ENCODE results near the gene PHF11.

The PHF11 gene

DNA sequence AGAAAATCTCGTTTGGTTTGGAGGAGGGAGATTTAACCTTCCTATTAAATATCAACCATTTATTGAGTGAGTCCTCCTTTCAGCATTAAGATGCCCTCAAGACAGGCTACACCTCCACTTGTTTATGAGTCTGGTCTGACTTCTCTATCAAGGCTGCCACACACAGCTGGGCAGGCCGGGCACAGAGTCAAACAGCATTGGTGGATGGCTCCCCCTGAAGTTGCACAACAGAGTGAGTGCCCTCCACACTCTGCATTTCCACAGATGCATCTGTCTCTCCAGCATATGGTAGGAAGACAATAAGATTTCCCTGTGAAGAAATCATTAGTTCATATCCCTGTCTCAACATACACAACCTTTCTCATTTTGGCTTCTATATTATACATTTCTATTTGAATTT, 31.4 kb downstream of the PHF11 start:
- TF ChIP-seq EZH2 (IDR thresholded peaks at IDR 0.05; ENCODE audit: borderline replicate concordance, low read depth, low read length, severe bottlenecking), result no peak
- TF ChIP-seq, protein P1, sequence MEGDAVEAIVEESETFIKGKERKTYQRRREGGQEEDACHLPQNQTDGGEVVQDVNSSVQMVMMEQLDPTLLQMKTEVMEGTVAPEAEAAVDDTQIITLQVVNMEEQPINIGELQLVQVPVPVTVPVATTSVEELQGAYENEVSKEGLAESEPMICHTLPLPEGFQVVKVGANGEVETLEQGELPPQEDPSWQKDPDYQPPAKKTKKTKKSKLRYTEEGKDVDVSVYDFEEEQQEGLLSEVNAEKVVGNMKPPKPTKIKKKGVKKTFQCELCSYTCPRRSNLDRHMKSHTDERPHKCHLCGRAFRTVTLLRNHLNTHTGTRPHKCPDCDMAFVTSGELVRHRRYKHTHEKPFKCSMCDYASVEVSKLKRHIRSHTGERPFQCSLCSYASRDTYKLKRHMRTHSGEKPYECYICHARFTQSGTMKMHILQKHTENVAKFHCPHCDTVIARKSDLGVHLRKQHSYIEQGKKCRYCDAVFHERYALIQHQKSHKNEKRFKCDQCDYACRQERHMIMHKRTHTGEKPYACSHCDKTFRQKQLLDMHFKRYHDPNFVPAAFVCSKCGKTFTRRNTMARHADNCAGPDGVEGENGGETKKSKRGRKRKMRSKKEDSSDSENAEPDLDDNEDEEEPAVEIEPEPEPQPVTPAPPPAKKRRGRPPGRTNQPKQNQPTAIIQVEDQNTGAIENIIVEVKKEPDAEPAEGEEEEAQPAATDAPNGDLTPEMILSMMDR (IDR thresholded peaks at IDR 0.05; ENCODE audit: borderline replicate concordance, extremely low read depth, low read length, poor library complexity, severe bottlenecking), result no peak
- H3K9me3 ChIP-seq (ENCODE audit: insufficient read depth, low read length, severe bottlenecking), result no peaks in the 10 kb centered on the region
- no peaks in the 10 kb centered on the region for H3K79me2 ChIP-seq (ENCODE audit: insufficient read depth, low read length)
- H3K4me1 ChIP-seq (ENCODE audit: insufficient read depth, low read length), result no peaks in the 10 kb centered on the region
- H4K20me1 ChIP-seq (ENCODE audit: insufficient read depth, low read length), result no peaks in the 10 kb centered on the region
- H2AFZ ChIP-seq (ENCODE audit: low read depth, low read length), result no peak overlapping the region
- no peak overlapping the region for H3K4me3 ChIP-seq (ENCODE audit: low read depth in 1 of 2, low read length in 2 of 2)
- H3K27ac ChIP-seq (ENCODE audit: low read length), result no peak overlapping the region
- no peak overlapping the region for H3K4me2 ChIP-seq (ENCODE audit: insufficient read depth, low read length)
- H3K27me3 ChIP-seq (ENCODE audit: insufficient read depth, low read length, poor library complexity), result no peaks in the 10 kb centered on the region
- ATAC-seq (ENCODE audit: insufficient read depth, low read depth) (0 out of 3 replicates have a peak, but pooled peaks have one; percentile 35), DNase-seq (no peak)
- H3K9ac ChIP-seq (ENCODE audit: low read depth, low read length), result no peak overlapping the region
- peaks cover 58% of the 10 kb centered on the region for H3K36me3 ChIP-seq (ENCODE audit: insufficient read depth, low read length)

DNA sequence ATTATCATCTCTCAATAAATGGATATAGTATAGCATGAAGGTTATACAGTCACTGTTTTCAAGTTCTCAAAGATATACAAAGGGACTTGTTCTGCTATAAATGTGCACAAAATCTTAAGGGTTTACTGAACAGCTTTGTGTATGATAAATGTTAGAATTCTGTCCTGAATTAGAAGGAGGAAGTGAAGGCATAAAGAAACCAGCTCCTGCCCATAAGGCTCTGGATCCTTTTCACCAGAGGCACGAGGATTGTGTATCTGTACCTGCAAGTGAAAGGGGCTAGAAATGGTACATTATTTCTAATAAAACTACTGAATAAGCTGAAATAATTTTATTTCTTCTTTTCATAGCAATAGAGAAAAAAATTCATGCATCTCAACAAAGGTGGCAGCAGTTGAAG, 32.4 kb downstream of the PHF11 start:
- Histone ChIP-seq H3K4me2 (ENCODE audit: insufficient read depth, low read length) (no peak overlapping the region), H3K27ac (ENCODE audit: low read length) (no peak overlapping the region), H2AFZ (ENCODE audit: low read depth, low read length) (no peak overlapping the region), H3K4me1 (ENCODE audit: insufficient read depth, low read length) (no peaks in the 10 kb centered on the region), H3K9ac (ENCODE audit: low read depth, low read length) (no peak overlapping the region), H3K27me3 (ENCODE audit: insufficient read depth, low read length, poor library complexity) (no peaks in the 10 kb centered on the region), H4K20me1 (ENCODE audit: insufficient read depth, low read length) (no peaks in the 10 kb centered on the region), H3K9me3 (ENCODE audit: insufficient read depth, low read length, severe bottlenecking) (no peaks in the 10 kb centered on the region), H3K4me3 (ENCODE audit: low read depth in 1 of 2, low read length in 2 of 2) (no peak overlapping the region), H3K36me3 (ENCODE audit: insufficient read depth, low read length) (peaks cover 50% of the 10 kb centered on the region), H3K79me2 (ENCODE audit: insufficient read depth, low read length) (no peaks in the 10 kb centered on the region)
- TF ChIP-seq, protein P1 (IDR thresholded peaks at IDR 0.05; ENCODE audit: borderline replicate concordance, extremely low read depth, low read length, poor library complexity, severe bottlenecking), result no peak
- no peak for TF ChIP-seq EZH2 (IDR thresholded peaks at IDR 0.05; ENCODE audit: borderline replicate concordance, low read depth, low read length, severe bottlenecking)
- DNase-seq (no peak), ATAC-seq (ENCODE audit: insufficient read depth, low read depth) (no peak)

- Histone ChIP-seq H3K79me2 (ENCODE audit: insufficient read depth, low read length) (no peaks in the 10 kb centered on the region), H3K4me2 (ENCODE audit: insufficient read depth, low read length) (no peak overlapping the region), H3K4me3 (ENCODE audit: low read depth in 1 of 2, low read length in 2 of 2) (no peak overlapping the region), H3K27me3 (ENCODE audit: insufficient read depth, low read length, poor library complexity) (no peaks in the 10 kb centered on the region), H2AFZ (ENCODE audit: low read depth, low read length) (no peak overlapping the region), H3K9ac (ENCODE audit: low read depth, low read length) (no peak overlapping the region), H3K36me3 (ENCODE audit: insufficient read depth, low read length) (peaks cover 52% of the 10 kb centered on the region), H3K4me1 (ENCODE audit: insufficient read depth, low read length) (no peaks in the 10 kb centered on the region), H4K20me1 (ENCODE audit: insufficient read depth, low read length) (no peaks in the 10 kb centered on the region), H3K27ac (ENCODE audit: low read length) (no peak overlapping the region), H3K9me3 (ENCODE audit: insufficient read depth, low read length, severe bottlenecking) (no peaks in the 10 kb centered on the region)
- no peak for DNase-seq
- TF ChIP-seq, protein P1 (IDR thresholded peaks at IDR 0.05; ENCODE audit: borderline replicate concordance, extremely low read depth, low read length, poor library complexity, severe bottlenecking), result no peak
- no peak for TF ChIP-seq EZH2 (IDR thresholded peaks at IDR 0.05; ENCODE audit: borderline replicate concordance, low read depth, low read length, severe bottlenecking)
- ATAC-seq (ENCODE audit: insufficient read depth, low read depth), result no peak; the same call in 2 of the 3 replicates
These were observed 34.7 kb downstream of the PHF11 start for GRCh38 chr13:49530457-49530856.

DNA sequence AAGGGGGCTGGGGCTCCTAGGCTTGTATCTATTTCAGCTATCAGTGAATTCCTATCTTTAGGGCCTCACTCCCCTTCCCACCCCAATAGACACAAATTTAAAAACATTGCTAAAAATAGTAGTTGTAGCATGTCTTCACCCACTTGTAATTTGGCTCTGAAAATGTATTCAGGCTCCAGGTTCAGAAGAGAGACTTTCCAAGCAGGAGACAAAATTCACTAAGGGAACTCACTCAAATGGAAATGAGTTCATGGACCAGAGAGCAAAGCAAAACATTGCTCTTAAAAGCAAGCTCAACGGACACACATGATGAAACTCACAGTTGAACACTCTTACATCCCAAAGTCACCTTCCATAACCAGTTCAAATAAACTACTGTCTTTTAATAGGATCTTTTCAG, 36.8 kb downstream of the PHF11 start:
- H3K9ac ChIP-seq (ENCODE audit: low read depth, low read length), result no peak overlapping the region
- ATAC-seq (ENCODE audit: insufficient read depth, low read depth) (no peak), DNase-seq (no peak)
- H3K27me3 ChIP-seq (ENCODE audit: insufficient read depth, low read length, poor library complexity), result no peaks in the 10 kb centered on the region
- TF ChIP-seq EZH2 (IDR thresholded peaks at IDR 0.05; ENCODE audit: borderline replicate concordance, low read depth, low read length, severe bottlenecking), result no peak
- TF ChIP-seq, protein P1 (IDR thresholded peaks at IDR 0.05; ENCODE audit: borderline replicate concordance, extremely low read depth, low read length, poor library complexity, severe bottlenecking), result no peak
- no peaks in the 10 kb centered on the region for H3K9me3 ChIP-seq (ENCODE audit: insufficient read depth, low read length, severe bottlenecking)
- no peak overlapping the region for H3K4me2 ChIP-seq (ENCODE audit: insufficient read depth, low read length)
- H3K36me3 ChIP-seq (ENCODE audit: insufficient read depth, low read length), result peaks cover 45% of the 10 kb centered on the region
- H3K79me2 ChIP-seq (ENCODE audit: insufficient read depth, low read length), result no peaks in the 10 kb centered on the region
- no peak overlapping the region for H2AFZ ChIP-seq (ENCODE audit: low read depth, low read length)
- no peaks in the 10 kb centered on the region for H4K20me1 ChIP-seq (ENCODE audit: insufficient read depth, low read length)
- no peak overlapping the region for H3K4me3 ChIP-seq (ENCODE audit: low read depth in 1 of 2, low read length in 2 of 2)
- H3K4me1 ChIP-seq (ENCODE audit: insufficient read depth, low read length), result no peaks in the 10 kb centered on the region
- no peak overlapping the region for H3K27ac ChIP-seq (ENCODE audit: low read length)

Data from DND-41 (cell line).